ENCODE data around the gene ABCC6.
A peak's percentile ranks its signal among the peaks of the same experiment; 100 is the strongest.
"Not testable (repeated sequence)": the region's sequence is repeated elsewhere in the genome, so short reads cannot be mapped to it uniquely, and the experiment has no call there.

Gene ABCC6

GRCh38 chr16:16222850-16223661, at the start of gene ABCC6:
ABCC6 (minus strand) TSS chr16:16223494; CDS start chr16:16223434, 60 bp downstream.
- not testable (repeated sequence) for DNase-seq

GRCh38 chr16:16272573-16273221, 49.4 kb upstream of the ABCC6 start:
- not testable (repeated sequence) for DNase-seq

GRCh38 chr16:16271658-16272057, 48.4 kb upstream of the ABCC6 start:
- DNase-seq: not testable (repeated sequence)

GRCh38 chr16:16268185-16268808, 45.0 kb upstream of the ABCC6 start:
- DNase-seq: not testable (repeated sequence)

- not testable (repeated sequence) for DNase-seq
Observed at GRCh38 chr16:16267708-16268107, 44.4 kb upstream of the ABCC6 start.

GRCh38 chr16:16265044-16265443, 41.8 kb upstream of the ABCC6 start:
- DNase-seq: not testable (repeated sequence)

- not testable (repeated sequence) for DNase-seq
Observed at GRCh38 chr16:16263947-16264346, 40.7 kb upstream of the ABCC6 start.

GRCh38 chr16:16262954-16263555, 39.8 kb upstream of the ABCC6 start:
- not testable (repeated sequence) for DNase-seq

GRCh38 chr16:16259971-16260370, 36.7 kb upstream of the ABCC6 start:
- DNase-seq: not testable (repeated sequence)

GRCh38 chr16:16258822-16259221, 35.5 kb upstream of the ABCC6 start:
- not testable (repeated sequence) for DNase-seq

GRCh38 chr16:16257301-16257923, 34.1 kb upstream of the ABCC6 start:
- peak; percentile 8 for DNase-seq

- DNase-seq: not testable (repeated sequence)
Observed at GRCh38 chr16:16252377-16252776, 29.1 kb upstream of the ABCC6 start.

- DNase-seq: not testable (repeated sequence)
Observed at GRCh38 chr16:16249621-16250330, 26.5 kb upstream of the ABCC6 start.

GRCh38 chr16:16247439-16247838, 24.1 kb upstream of the ABCC6 start:
- not testable (repeated sequence) for DNase-seq

- not testable (repeated sequence) for DNase-seq
Observed at GRCh38 chr16:16246578-16247262, 23.4 kb upstream of the ABCC6 start.

GRCh38 chr16:16243886-16244285, 20.6 kb upstream of the ABCC6 start:
- DNase-seq: peak; percentile 14

- not testable (repeated sequence) for DNase-seq
Observed at GRCh38 chr16:16240667-16241066, 17.4 kb upstream of the ABCC6 start.

- not testable (repeated sequence) for DNase-seq
Observed at GRCh38 chr16:16237738-16238137, 14.4 kb upstream of the ABCC6 start.

GRCh38 chr16:16237071-16237470, 13.8 kb upstream of the ABCC6 start:
- not testable (repeated sequence) for DNase-seq

GRCh38 chr16:16232692-16233061, 9.4 kb upstream of the ABCC6 start:
- not testable (repeated sequence) for DNase-seq

GRCh38 chr16:16223662-16224241, 458 bp upstream of the ABCC6 start:
- not testable (repeated sequence) for DNase-seq

Data from activated CD4-positive, alpha-beta T cell treated with anti-CD3 and anti-CD28 coated beads, Interleukin-10, Interleukin-2, amounts not matched to agents 100 ng/mL and 50 ng/mL, durations not matched to agents 16 hours and 8 hours (primary cell).